Measurements from ENCODE around the gene GUF1. TPM values are rescaled to one million over a fixed set of nuclear protein-coding genes. Genes with fewer than 3 reads are reported as not detected.

Gene GUF1
- total RNA-seq, 2 donors from 2014 or later: 17.8 to 28.7 TPM

DNA sequence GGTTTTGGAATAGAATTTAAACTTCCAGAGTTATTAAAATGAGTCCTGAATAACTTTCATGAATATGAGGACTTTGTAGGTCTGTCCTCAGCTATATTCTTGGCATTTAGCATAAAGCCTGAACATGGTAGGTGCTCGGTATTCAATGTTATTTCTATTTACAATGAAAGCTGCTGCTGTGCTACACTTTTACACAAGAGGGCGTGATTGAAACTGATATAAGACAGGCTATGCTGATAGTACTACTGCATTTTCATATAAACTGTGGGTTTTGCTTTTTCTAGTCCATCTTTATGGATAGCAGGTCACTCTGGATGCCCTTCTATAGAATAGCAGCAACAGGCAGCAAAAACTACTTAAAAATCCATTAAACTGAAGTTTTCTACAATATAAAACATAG is 60.4 kb downstream of the GUF1 start:
- no peaks in the 10 kb centered on the region for H3K9me3 ChIP-seq
- no peak for DNase-seq
- TF ChIP-seq, protein P1, sequence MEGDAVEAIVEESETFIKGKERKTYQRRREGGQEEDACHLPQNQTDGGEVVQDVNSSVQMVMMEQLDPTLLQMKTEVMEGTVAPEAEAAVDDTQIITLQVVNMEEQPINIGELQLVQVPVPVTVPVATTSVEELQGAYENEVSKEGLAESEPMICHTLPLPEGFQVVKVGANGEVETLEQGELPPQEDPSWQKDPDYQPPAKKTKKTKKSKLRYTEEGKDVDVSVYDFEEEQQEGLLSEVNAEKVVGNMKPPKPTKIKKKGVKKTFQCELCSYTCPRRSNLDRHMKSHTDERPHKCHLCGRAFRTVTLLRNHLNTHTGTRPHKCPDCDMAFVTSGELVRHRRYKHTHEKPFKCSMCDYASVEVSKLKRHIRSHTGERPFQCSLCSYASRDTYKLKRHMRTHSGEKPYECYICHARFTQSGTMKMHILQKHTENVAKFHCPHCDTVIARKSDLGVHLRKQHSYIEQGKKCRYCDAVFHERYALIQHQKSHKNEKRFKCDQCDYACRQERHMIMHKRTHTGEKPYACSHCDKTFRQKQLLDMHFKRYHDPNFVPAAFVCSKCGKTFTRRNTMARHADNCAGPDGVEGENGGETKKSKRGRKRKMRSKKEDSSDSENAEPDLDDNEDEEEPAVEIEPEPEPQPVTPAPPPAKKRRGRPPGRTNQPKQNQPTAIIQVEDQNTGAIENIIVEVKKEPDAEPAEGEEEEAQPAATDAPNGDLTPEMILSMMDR (IDR thresholded peaks at IDR 0.05): no peak
- H3K4me3 ChIP-seq: no peak overlapping the region
- H3K27me3 ChIP-seq: no peaks in the 10 kb centered on the region
- H3K9ac ChIP-seq (ENCODE audit: low read depth in 2 of 2, low read length in 2 of 2): no peak overlapping the region
- H3K36me3 ChIP-seq: no peaks in the 10 kb centered on the region
- intact Hi-C loops (cut with DNase I): no loop called here
- no peak overlapping the region for H3K27ac ChIP-seq
- H3K4me1 ChIP-seq: no peaks in the 10 kb centered on the region

GRCh38 chr4:44740201-44740600 is 62.0 kb downstream of the GUF1 start:
- no peak overlapping the region for H3K9ac ChIP-seq (ENCODE audit: low read depth in 2 of 2, low read length in 2 of 2)
- no peaks in the 10 kb centered on the region for H3K27me3 ChIP-seq
- no peaks in the 10 kb centered on the region for H3K9me3 ChIP-seq
- H3K36me3 ChIP-seq: no peaks in the 10 kb centered on the region
- H3K27ac ChIP-seq: no peak overlapping the region
- no peak for DNase-seq
- TF ChIP-seq, protein P1 (IDR thresholded peaks at IDR 0.05): no peak
- no peaks in the 10 kb centered on the region for H3K4me1 ChIP-seq
- intact Hi-C loops (cut with DNase I): no loop called here
- H3K4me3 ChIP-seq: no peak overlapping the region

Other genes starting within 250 kb of the GUF1 start
- gene KCTD8, start 229.6 kb upstream of the GUF1 start, total RNA-seq: under 1 TPM in 1 of 2 donors, not detected in 1; 0.27 TPM
- not detected for gene YIPF7, start 26.8 kb upstream of the GUF1 start, total RNA-seq
- 1 to 10 TPM; 4.7 to 8.9 TPM for gene GNPDA2, start 48.1 kb downstream of the GUF1 start, total RNA-seq

Measured in colonic mucosa (tissue), 4 donors.